ENCODE data around the gene C1GALT1C1.

C1GALT1C1 gene

DNA sequence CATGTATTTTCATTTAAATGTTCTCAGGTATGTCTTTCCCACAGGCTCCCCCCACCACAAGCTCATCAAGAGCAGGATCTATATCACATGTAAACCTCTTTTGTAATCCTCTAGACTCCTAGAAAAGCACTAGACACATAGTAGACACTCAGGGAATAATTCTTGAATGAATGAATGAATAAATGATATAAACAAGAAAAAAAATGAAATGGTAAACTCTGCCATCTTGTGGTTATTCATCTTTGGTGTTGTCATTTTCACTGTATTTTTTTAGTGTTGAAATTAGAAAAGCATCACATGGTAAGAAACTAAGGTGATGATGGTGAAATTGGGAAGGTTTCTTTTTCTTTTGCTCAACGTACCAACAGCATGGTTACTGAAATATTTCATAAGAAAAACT, 34.2 kb upstream of the C1GALT1C1 start:
- no peak for DNase-seq (ENCODE audit: low read depth in 1 of 2, low spot score in 1 of 2)
- Histone ChIP-seq H3K4me3 (replicated peaks; ENCODE audit: insufficient read depth, low read length) (no peak overlapping the region), H3K27me3 (ENCODE audit: insufficient read depth, poor library complexity, severe bottlenecking) (no peaks in the 10 kb centered on the region), H3K27ac (replicated peaks) (no peak overlapping the region)
- no peak for TF ChIP-seq GABPA (IDR thresholded peaks at IDR 0.05; ENCODE audit: low read depth)
- TF ChIP-seq, protein P1, sequence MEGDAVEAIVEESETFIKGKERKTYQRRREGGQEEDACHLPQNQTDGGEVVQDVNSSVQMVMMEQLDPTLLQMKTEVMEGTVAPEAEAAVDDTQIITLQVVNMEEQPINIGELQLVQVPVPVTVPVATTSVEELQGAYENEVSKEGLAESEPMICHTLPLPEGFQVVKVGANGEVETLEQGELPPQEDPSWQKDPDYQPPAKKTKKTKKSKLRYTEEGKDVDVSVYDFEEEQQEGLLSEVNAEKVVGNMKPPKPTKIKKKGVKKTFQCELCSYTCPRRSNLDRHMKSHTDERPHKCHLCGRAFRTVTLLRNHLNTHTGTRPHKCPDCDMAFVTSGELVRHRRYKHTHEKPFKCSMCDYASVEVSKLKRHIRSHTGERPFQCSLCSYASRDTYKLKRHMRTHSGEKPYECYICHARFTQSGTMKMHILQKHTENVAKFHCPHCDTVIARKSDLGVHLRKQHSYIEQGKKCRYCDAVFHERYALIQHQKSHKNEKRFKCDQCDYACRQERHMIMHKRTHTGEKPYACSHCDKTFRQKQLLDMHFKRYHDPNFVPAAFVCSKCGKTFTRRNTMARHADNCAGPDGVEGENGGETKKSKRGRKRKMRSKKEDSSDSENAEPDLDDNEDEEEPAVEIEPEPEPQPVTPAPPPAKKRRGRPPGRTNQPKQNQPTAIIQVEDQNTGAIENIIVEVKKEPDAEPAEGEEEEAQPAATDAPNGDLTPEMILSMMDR (IDR thresholded peaks at IDR 0.05; ENCODE audit: insufficient read depth, low read length), result no peak
- TF ChIP-seq, protein P2, sequence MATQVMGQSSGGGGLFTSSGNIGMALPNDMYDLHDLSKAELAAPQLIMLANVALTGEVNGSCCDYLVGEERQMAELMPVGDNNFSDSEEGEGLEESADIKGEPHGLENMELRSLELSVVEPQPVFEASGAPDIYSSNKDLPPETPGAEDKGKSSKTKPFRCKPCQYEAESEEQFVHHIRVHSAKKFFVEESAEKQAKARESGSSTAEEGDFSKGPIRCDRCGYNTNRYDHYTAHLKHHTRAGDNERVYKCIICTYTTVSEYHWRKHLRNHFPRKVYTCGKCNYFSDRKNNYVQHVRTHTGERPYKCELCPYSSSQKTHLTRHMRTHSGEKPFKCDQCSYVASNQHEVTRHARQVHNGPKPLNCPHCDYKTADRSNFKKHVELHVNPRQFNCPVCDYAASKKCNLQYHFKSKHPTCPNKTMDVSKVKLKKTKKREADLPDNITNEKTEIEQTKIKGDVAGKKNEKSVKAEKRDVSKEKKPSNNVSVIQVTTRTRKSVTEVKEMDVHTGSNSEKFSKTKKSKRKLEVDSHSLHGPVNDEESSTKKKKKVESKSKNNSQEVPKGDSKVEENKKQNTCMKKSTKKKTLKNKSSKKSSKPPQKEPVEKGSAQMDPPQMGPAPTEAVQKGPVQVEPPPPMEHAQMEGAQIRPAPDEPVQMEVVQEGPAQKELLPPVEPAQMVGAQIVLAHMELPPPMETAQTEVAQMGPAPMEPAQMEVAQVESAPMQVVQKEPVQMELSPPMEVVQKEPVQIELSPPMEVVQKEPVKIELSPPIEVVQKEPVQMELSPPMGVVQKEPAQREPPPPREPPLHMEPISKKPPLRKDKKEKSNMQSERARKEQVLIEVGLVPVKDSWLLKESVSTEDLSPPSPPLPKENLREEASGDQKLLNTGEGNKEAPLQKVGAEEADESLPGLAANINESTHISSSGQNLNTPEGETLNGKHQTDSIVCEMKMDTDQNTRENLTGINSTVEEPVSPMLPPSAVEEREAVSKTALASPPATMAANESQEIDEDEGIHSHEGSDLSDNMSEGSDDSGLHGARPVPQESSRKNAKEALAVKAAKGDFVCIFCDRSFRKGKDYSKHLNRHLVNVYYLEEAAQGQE (IDR thresholded peaks at IDR 0.05; ENCODE audit: insufficient replicate concordance, low read depth), result no peak
- no peak for TF ChIP-seq POLR2AphosphoS5 (IDR thresholded peaks at IDR 0.05; ENCODE audit: low read depth)
- TF ChIP-seq SPI1 (IDR thresholded peaks at IDR 0.05; ENCODE audit: borderline replicate concordance, low read depth), result no peak

DNA sequence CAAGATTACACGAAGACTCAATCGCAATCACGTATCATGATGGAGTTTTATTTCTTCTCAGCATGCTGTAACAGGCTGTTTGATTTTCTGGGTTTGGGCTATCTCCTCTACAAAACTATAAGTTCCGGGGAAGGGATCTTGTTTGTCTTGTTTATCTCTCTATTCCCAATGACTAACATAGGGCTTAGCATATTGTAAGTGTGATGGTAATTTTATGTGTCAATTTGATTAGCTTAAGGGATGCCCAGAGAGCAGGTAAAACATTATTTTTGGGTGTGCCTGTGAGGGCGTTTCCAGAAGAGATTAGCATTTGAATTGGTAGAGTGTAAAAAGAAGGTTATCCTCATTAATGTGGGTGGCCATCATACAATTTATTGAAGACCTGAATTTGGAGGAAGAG, 32.8 kb upstream of the C1GALT1C1 start:
- H3K27ac ChIP-seq (replicated peaks), result no peak overlapping the region

DNA sequence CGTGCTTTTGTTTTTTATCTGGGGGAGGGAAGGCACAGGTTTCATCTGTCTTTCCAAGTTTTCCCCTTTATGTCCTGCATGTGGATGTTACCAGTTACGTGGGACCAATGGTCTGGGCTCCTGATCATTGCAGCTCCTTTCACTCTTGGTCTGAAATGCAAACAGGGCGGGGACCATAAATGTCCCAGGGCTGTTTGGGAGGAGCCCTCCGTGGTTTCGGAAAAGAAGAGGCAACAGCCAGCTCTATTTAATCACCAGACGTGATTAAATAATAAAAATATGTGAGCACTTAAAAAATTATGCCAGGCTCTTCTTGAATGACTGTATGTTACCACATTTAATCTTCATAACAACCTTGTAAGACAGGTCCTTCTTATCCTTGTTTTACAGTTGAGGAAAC, 30.8 kb upstream of the C1GALT1C1 start:
- H3K4me3 ChIP-seq (replicated peaks; ENCODE audit: insufficient read depth, low read length), result no peak overlapping the region
- DNase-seq (ENCODE audit: low read depth in 1 of 2, low spot score in 1 of 2), result no peak
- TF ChIP-seq POLR2AphosphoS5 (IDR thresholded peaks at IDR 0.05; ENCODE audit: low read depth) (no peak), SPI1 (IDR thresholded peaks at IDR 0.05; ENCODE audit: borderline replicate concordance, low read depth) (no peak), GABPA (IDR thresholded peaks at IDR 0.05; ENCODE audit: low read depth) (no peak)
- TF ChIP-seq, protein P1 (IDR thresholded peaks at IDR 0.05; ENCODE audit: insufficient read depth, low read length), result no peak
- TF ChIP-seq, protein P2 (IDR thresholded peaks at IDR 0.05; ENCODE audit: insufficient replicate concordance, low read depth), result no peak
- no peak overlapping the region for H3K27ac ChIP-seq (replicated peaks)
- no peaks in the 10 kb centered on the region for H3K27me3 ChIP-seq (ENCODE audit: insufficient read depth, poor library complexity, severe bottlenecking)

More for the DNA sequence above, 32.8 kb upstream of the C1GALT1C1 start:
- Histone ChIP-seq H3K4me3 (replicated peaks; ENCODE audit: insufficient read depth, low read length) (no peak overlapping the region), H3K27me3 (ENCODE audit: insufficient read depth, poor library complexity, severe bottlenecking) (no peaks in the 10 kb centered on the region)
- TF ChIP-seq, protein P2 (IDR thresholded peaks at IDR 0.05; ENCODE audit: insufficient replicate concordance, low read depth), result no peak
- TF ChIP-seq POLR2AphosphoS5 (IDR thresholded peaks at IDR 0.05; ENCODE audit: low read depth), result no peak
- TF ChIP-seq SPI1 (IDR thresholded peaks at IDR 0.05; ENCODE audit: borderline replicate concordance, low read depth), result no peak
- no peak for TF ChIP-seq GABPA (IDR thresholded peaks at IDR 0.05; ENCODE audit: low read depth)
- TF ChIP-seq, protein P1 (IDR thresholded peaks at IDR 0.05; ENCODE audit: insufficient read depth, low read length), result no peak
- DNase-seq (ENCODE audit: low read depth in 1 of 2, low spot score in 1 of 2), result no peak
